WTC11 (cell line): ENCODE measurements around the gene MRNIP. TPM values are rescaled to one million over a fixed set of nuclear protein-coding genes. Genes with fewer than 3 reads are reported as not detected.

Experiments
- ATAC-seq: fragments of 200-7000 bp; cut with Tn5 transposase; 2 replicates; pipeline ENCODE4 v1.10.0; 2021; ENCODE audit warnings: mild to moderate bottlenecking, moderate library complexity
- CTCF ChIA-PET: fragments of 300-600 bp; sonication (Branson Sonifier 250); formaldehyde crosslinking; loops from one replicate; lab custom pipeline; 2021; ENCODE audit warnings: antibody characterized with exemption; lab: Charles Lee
- POLR2A ChIA-PET: fragments of 350-600 bp; sonication (Branson Sonifier 250); formaldehyde crosslinking; loops from one replicate; lab custom pipeline; 2021; ENCODE audit warnings: antibody characterized with exemption; lab: Charles Lee
- DNase-seq: peaks from one replicate; pipeline ENCODE4 v3.0.0; 2021; ENCODE audit warnings: low spot score
- H3K27ac Mint-ChIP-seq: 2 replicates; pipeline ENCODE4 v1.8.0; 2021; ENCODE audit warnings: mixed read lengths
- H3K27me3 Mint-ChIP-seq: 2 replicates; pipeline ENCODE4 v1.8.0; 2021; ENCODE audit warnings: low read depth, mild to moderate bottlenecking, moderate library complexity, mixed read lengths
- H3K36me3 Mint-ChIP-seq: 2 replicates; pipeline ENCODE4 v1.8.0; 2021; ENCODE audit warnings: mixed read lengths
- H3K4me1 Mint-ChIP-seq: 2 replicates; pipeline ENCODE4 v1.8.0; 2022; ENCODE audit warnings: mixed read lengths
- H3K4me3 Mint-ChIP-seq: 2 replicates; pipeline ENCODE4 v1.8.0; 2021; ENCODE audit warnings: mild to moderate bottlenecking, moderate library complexity, mixed read lengths
- H3K9me3 Mint-ChIP-seq: 2 replicates; pipeline ENCODE4 v1.8.0; 2021; ENCODE audit warnings: mixed read lengths
- ATF1 ChIP-seq: sonication (generic); formaldehyde crosslinking; IDR thresholded peaks from 2 replicates; pipeline ENCODE4 v1.8.1; 2023; ENCODE audit warnings: mild to moderate bottlenecking, moderate library complexity, missing genetic modification reagents
- CREM ChIP-seq: sonication (generic); formaldehyde crosslinking; IDR thresholded peaks from 2 replicates; pipeline ENCODE4 v1.8.1; 2022; ENCODE audit warnings: mild to moderate bottlenecking, missing genetic modification reagents, moderate library complexity
- FOXP1 ChIP-seq: sonication (generic); formaldehyde crosslinking; IDR thresholded peaks from 2 replicates; pipeline ENCODE4 v1.8.0; 2022; ENCODE audit warnings: missing genetic modification reagents, mild to moderate bottlenecking, moderate library complexity, borderline replicate concordance
- GABPB1 ChIP-seq: sonication (generic); formaldehyde crosslinking; IDR thresholded peaks from 2 replicates; pipeline ENCODE4 v1.8.1; 2023; ENCODE audit warnings: mild to moderate bottlenecking, missing genetic modification reagents
- GTF2I ChIP-seq: fragments of 250-450 bp; sonication (Bioruptor Pico); conservative IDR thresholded peaks from 2 replicates; pipeline ENCODE4 v1.4.0; 2021; ENCODE audit warnings: mild to moderate bottlenecking
- RELA ChIP-seq: sonication (generic); formaldehyde crosslinking; IDR thresholded peaks from 2 replicates; pipeline ENCODE4 v1.8.1; 2022; ENCODE audit warnings: missing genetic modification reagents, mild to moderate bottlenecking, borderline replicate concordance
- SMAD3 ChIP-seq: sonication (generic); formaldehyde crosslinking; IDR thresholded peaks from 2 replicates; pipeline ENCODE4 v1.8.0; 2022; ENCODE audit warnings: missing genetic modification reagents, mild to moderate bottlenecking, borderline replicate concordance
- SOX15 ChIP-seq: fragments of 250-450 bp; sonication (Bioruptor Pico); IDR thresholded peaks from 2 replicates; pipeline ENCODE4 v1.9.0; 2021; ENCODE audit warnings: mild to moderate bottlenecking
- TEAD4 ChIP-seq: sonication (generic); formaldehyde crosslinking; IDR thresholded peaks from 2 replicates; pipeline ENCODE4 v1.8.0; 2022; ENCODE audit warnings: mild to moderate bottlenecking, missing genetic modification reagents
- ZBTB21 ChIP-seq: sonication (generic); formaldehyde crosslinking; IDR thresholded peaks from 2 replicates; pipeline ENCODE4 v1.8.1; 2023; ENCODE audit warnings: mild to moderate bottlenecking, missing genetic modification reagents, borderline replicate concordance
- ZNF121 ChIP-seq: sonication (generic); formaldehyde crosslinking; IDR thresholded peaks from 2 replicates; pipeline ENCODE4 v1.8.0; 2023; ENCODE audit warnings: missing genetic modification reagents
- ZNF138 ChIP-seq: sonication (generic); formaldehyde crosslinking; conservative IDR thresholded peaks from 2 replicates; pipeline ENCODE4 v1.8.1; 2022; ENCODE audit warnings: mild to moderate bottlenecking, moderate library complexity, missing genetic modification reagents
- ZNF416 ChIP-seq: fragments of 250-450 bp; sonication (Bioruptor Pico); IDR thresholded peaks from 2 replicates; pipeline ENCODE4 v1.9.0; 2021; ENCODE audit warnings: mild to moderate bottlenecking, inconsistent platforms
- total RNA-seq: library from RNA; stranded (reverse); gene quantifications from 3 replicates; pipeline ENCODE4 v1.2.3, GENCODE V29; 2021
- TF ChIP-seq, protein P1 (sequence below): sonication (generic); formaldehyde crosslinking; IDR thresholded peaks from 2 replicates; pipeline ENCODE4 v1.8.1; 2022; ENCODE audit warnings: missing genetic modification reagents, borderline replicate concordance
- TF ChIP-seq, protein P2 (sequence below): sonication (generic); formaldehyde crosslinking; IDR thresholded peaks from 2 replicates; pipeline ENCODE4 v1.8.0; 2022; ENCODE audit warnings: mild to moderate bottlenecking, missing genetic modification reagents
- TF ChIP-seq, protein P3 (sequence below): fragments of 250-450 bp; sonication (Bioruptor Pico); IDR thresholded peaks from 2 replicates; pipeline ENCODE4 v1.9.0; 2021; ENCODE audit warnings: mild to moderate bottlenecking
- TF ChIP-seq, protein P4 (sequence below): fragments of 200-600 bp; IDR thresholded peaks from 2 replicates; pipeline ENCODE4 v1.8.0; 2022; ENCODE audit warnings: antibody characterized with exemption
- TF ChIP-seq, protein P5 (sequence below): sonication (generic); formaldehyde crosslinking; IDR thresholded peaks from 2 replicates; pipeline ENCODE4 v1.8.1; 2022; ENCODE audit warnings: low read depth, missing genetic modification reagents, borderline replicate concordance

The MRNIP gene
- total RNA-seq, 1 experiment from 2014 or later, result 42.0 TPM

DNA sequence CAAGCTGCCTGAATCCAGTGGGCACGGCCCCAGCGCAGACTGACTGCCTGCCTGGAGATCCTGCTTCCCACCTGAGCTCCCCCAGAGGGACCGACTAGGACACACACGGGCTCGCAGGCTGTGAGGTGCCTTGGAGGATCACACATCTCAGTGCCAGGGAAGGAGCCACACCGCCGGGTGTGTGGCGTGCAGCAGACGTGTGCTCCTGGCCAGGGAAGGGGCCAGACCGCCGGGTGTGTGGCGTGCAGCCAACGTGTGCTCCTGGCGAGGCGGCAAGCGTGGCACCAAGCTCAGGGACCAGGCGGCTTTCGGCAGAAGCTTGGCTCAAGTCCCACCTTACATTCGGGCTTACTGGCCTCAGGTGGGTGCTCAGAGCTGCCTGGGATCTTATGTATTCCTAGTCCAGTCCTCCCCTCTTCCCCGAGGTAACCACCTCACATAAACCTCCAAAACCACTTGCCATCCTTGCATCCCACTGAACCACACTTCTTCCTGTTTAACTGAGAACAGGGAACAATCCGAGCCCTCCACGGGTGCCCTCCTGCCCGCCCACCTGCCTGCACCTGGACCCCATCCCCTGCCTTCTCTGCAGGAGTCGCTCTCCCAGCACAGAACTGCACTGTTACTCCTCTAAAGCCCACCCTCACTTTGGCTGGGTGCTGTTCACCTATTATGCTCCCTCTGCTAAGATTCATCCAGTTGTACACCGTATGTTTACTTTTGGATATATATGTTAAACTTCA is 22.4 kb upstream of the MRNIP start:
- H3K4me3 Mint-ChIP-seq, result no peak overlapping the region
- H3K4me1 Mint-ChIP-seq, result no peaks in the 10 kb centered on the region
- H3K27me3 Mint-ChIP-seq, result peaks cover 2% of the 10 kb centered on the region; the same call in 1 of the 2 replicates
- H3K27ac Mint-ChIP-seq, result no peak overlapping the region
- peaks cover 28% of the 10 kb centered on the region for H3K9me3 Mint-ChIP-seq
- no peak for DNase-seq
- H3K36me3 Mint-ChIP-seq, result peaks cover 58% of the 10 kb centered on the region
- POLR2A ChIA-PET, result no interaction called here
- CTCF ChIA-PET, result interaction anchor here (0.6 kb wide), 1 partner anchor 57 kb away, joined by 3 read pairs; no protein-coding TSS in a partner anchor
- no peak for ATAC-seq
- TF ChIP-seq ZNF121 (CRISPR knock-in tag), result no peak
- no peak for TF ChIP-seq FOXP1 (CRISPR knock-in tag)
- TF ChIP-seq, protein P1, sequence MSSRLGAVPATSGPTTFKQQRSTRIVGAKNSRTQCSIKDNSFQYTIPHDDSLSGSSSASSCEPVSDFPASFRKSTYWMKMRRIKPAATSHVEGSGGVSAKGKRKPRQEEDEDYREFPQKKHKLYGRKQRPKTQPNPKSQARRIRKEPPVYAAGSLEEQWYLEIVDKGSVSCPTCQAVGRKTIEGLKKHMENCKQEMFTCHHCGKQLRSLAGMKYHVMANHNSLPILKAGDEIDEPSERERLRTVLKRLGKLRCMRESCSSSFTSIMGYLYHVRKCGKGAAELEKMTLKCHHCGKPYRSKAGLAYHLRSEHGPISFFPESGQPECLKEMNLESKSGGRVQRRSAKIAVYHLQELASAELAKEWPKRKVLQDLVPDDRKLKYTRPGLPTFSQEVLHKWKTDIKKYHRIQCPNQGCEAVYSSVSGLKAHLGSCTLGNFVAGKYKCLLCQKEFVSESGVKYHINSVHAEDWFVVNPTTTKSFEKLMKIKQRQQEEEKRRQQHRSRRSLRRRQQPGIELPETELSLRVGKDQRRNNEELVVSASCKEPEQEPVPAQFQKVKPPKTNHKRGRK (CRISPR knock-in tag), result no peak
- no peak for TF ChIP-seq GABPB1 (CRISPR knock-in tag)
- TF ChIP-seq, protein P2, sequence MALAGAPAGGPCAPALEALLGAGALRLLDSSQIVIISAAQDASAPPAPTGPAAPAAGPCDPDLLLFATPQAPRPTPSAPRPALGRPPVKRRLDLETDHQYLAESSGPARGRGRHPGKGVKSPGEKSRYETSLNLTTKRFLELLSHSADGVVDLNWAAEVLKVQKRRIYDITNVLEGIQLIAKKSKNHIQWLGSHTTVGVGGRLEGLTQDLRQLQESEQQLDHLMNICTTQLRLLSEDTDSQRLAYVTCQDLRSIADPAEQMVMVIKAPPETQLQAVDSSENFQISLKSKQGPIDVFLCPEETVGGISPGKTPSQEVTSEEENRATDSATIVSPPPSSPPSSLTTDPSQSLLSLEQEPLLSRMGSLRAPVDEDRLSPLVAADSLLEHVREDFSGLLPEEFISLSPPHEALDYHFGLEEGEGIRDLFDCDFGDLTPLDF (CRISPR knock-in tag), result no peak
- no peak for TF ChIP-seq TEAD4
- TF ChIP-seq, protein P3, sequence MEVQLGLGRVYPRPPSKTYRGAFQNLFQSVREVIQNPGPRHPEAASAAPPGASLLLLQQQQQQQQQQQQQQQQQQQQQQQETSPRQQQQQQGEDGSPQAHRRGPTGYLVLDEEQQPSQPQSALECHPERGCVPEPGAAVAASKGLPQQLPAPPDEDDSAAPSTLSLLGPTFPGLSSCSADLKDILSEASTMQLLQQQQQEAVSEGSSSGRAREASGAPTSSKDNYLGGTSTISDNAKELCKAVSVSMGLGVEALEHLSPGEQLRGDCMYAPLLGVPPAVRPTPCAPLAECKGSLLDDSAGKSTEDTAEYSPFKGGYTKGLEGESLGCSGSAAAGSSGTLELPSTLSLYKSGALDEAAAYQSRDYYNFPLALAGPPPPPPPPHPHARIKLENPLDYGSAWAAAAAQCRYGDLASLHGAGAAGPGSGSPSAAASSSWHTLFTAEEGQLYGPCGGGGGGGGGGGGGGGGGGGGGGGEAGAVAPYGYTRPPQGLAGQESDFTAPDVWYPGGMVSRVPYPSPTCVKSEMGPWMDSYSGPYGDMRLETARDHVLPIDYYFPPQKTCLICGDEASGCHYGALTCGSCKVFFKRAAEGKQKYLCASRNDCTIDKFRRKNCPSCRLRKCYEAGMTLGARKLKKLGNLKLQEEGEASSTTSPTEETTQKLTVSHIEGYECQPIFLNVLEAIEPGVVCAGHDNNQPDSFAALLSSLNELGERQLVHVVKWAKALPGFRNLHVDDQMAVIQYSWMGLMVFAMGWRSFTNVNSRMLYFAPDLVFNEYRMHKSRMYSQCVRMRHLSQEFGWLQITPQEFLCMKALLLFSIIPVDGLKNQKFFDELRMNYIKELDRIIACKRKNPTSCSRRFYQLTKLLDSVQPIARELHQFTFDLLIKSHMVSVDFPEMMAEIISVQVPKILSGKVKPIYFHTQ (CRISPR knock-in tag), result no peak
- TF ChIP-seq, protein P4, sequence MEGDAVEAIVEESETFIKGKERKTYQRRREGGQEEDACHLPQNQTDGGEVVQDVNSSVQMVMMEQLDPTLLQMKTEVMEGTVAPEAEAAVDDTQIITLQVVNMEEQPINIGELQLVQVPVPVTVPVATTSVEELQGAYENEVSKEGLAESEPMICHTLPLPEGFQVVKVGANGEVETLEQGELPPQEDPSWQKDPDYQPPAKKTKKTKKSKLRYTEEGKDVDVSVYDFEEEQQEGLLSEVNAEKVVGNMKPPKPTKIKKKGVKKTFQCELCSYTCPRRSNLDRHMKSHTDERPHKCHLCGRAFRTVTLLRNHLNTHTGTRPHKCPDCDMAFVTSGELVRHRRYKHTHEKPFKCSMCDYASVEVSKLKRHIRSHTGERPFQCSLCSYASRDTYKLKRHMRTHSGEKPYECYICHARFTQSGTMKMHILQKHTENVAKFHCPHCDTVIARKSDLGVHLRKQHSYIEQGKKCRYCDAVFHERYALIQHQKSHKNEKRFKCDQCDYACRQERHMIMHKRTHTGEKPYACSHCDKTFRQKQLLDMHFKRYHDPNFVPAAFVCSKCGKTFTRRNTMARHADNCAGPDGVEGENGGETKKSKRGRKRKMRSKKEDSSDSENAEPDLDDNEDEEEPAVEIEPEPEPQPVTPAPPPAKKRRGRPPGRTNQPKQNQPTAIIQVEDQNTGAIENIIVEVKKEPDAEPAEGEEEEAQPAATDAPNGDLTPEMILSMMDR, result no peak
- no peak for TF ChIP-seq GTF2I
- no peak for TF ChIP-seq SMAD3 (CRISPR knock-in tag)
- TF ChIP-seq, protein P5, sequence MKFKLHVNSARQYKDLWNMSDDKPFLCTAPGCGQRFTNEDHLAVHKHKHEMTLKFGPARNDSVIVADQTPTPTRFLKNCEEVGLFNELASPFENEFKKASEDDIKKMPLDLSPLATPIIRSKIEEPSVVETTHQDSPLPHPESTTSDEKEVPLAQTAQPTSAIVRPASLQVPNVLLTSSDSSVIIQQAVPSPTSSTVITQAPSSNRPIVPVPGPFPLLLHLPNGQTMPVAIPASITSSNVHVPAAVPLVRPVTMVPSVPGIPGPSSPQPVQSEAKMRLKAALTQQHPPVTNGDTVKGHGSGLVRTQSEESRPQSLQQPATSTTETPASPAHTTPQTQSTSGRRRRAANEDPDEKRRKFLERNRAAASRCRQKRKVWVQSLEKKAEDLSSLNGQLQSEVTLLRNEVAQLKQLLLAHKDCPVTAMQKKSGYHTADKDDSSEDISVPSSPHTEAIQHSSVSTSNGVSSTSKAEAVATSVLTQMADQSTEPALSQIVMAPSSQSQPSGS, result no peak
- TF ChIP-seq ZBTB21 (CRISPR knock-in tag), result no peak
- TF ChIP-seq ATF1 (CRISPR knock-in tag), result no peak
- TF ChIP-seq RELA (CRISPR knock-in tag), result no peak
- no peak for TF ChIP-seq SOX15 (CRISPR knock-in tag)
- no peak for TF ChIP-seq CREM
- no peak for TF ChIP-seq ZNF138 (CRISPR knock-in tag)
- no peak for TF ChIP-seq ZNF416 (CRISPR knock-in tag)
- TF ChIP-seq, all 79 proteins: peak for 0
